Activated CD8-positive, alpha-beta memory T cell treated with anti-CD3 and anti-CD28 coated beads, Interleukin-2, amount 50 U/mL, for 1 hour (primary cell): ENCODE data around the gene GH2.

Experiments used
- DNase-seq: peaks from one replicate; pipeline ENCODE4 v3.0.0-alpha.2; 2020; ENCODE audit errors: extremely low read depth

GH2 gene

DNA sequence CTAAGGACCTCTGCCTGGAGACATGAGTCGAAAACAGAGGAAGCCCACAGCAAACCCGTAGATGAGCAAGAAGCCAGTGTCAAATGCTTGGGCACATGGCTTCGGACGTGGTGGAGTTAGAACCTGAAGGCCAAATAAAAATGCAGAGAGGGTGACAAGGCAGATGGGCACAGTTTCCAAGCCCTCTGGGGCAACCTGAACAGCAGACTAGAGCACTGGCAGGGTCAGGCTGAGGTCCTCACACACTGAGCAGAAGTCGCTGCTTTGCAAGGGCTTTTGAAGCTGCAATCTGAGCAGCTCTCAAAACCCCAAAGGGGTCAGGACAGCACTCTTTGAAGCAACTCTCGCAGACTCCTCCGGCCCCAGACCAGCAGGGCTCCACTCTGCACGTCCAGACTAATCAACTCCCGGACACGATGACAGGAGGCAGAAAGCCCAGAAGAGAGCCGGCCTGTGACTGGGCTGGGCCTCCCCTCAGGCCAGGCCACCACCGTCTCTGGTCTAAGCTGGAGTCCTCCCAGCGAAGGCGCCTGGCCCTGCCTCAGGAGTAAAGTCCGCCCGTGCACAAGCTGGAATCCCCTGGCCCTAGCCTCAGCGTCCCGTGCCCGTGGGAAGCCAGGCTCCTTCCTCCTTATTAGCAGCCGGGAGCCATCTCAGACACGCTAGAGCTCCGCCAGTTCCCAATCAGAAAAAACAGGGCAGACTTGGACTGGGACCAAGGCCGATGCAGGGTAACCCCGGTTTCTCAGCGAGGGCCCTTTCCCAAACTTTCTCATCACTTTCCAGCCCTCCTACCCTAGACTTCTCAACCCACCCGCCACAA, 40.2 kb downstream of the GH2 start:
- no peak for DNase-seq

- no peak for DNase-seq
These were observed 41.0 kb downstream of the GH2 start for GRCh38 chr17:63840591-63841349.

- DNase-seq: no peak
These were observed 43.0 kb downstream of the GH2 start for GRCh38 chr17:63838631-63839171.

DNA sequence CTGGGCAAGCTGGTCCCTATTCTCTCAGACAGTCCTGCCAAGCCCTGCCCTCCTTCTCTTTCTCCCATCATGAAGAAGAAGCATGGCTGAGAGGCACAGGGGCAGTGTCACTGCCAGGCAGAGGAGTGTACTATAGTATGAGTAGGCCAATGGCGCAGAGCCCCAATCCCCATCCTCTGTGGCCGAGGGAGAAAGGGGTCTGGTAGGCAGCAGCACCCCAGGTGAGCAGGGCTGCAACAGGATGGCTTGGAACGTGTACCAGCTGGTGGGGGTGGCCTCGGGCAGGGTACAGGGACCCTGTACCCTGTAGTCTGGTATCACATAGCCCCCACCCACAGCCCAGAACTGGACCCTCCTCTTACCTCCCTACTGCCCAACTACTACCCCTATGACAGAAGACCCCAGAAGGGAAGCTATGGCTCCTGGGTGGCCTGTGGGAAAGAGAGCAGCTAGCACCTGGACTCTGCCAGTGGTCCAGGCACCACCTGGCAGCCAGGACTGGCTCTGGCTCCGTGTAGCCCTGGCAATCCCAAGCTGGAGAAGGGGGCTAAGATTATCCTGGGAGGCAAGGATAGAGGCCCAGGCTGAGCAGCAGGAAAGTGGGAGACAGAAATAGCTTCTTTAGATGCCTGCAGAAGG, 43.7 kb downstream of the GH2 start:
- no peak for DNase-seq

DNA sequence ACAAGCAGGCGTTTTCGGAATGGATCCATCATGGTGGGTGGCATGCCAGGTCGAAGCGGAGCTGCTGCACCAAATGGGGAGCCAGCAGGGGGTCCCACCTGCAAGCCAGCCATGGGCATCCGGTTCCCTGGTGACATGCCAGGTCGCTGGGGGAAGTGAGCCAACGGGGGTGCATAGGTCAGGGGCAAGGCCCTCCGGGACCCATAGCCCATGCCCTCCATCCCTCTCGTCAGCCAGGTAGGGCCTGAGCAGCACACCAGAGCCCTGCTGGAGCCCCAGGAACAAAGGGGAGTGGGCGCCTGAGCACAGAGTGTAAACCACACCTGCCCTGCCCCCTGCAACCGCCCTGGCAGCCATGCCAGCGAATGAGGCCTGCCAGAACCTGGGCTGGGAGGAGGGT, 44.3 kb downstream of the GH2 start:
- no peak for DNase-seq

DNA sequence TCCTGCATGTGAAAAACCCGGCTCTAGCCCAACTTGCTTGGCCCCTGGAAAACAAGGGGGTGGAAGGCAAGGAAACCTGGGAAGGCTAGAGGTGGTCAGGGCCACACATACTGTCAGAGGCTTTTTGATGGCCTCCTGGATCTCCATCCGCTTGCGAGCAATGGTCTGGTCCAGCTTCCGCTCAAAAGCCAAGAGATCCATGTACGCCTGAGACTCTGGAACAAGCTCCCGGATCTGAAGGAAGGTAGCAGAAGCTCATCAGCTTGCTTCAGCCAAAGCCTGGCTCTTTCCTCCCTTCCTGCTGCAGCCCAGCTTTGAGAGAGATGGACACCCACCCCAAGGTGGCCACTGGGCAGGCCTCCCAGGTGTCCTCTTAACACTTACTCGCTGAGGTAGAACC, 44.9 kb downstream of the GH2 start:
- DNase-seq: no peak

GRCh38 chr17:63835167-63835720, 46.5 kb downstream of the GH2 start:
- DNase-seq: no peak

DNA sequence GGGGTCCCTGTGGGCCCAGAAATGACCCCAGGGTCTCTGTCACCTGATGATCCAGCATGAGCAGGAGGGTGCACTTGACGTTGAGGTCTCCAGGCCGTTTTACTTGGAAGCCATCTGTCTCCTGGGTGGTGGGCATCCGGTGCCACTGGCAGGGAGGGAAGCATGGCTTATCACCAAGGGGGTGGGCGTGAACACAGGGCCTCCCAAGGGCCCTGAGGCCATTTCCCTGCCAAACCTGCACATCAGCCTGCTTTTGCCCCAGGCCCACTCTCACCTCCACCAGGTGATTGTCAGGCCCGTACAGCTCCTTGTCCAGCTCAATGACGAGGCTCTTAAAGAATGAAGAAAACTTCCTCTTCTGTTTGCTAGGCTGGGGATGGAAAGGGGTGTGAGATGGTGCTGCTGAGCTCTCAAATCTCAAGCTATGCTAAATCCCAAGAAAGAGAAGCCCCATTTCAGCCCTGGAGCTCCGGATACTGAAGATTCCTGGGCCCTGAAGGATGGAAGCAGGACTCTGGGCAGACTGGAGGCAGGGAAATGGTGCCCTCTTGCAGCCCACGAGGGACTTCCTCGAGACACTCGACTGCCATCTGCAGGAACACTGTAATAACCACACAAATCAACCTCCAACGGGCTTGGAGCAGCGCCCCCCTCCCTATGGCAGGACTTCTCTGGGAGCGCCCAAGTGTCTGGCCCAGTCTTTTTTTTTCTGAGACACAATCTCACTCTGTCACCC, 47.1 kb downstream of the GH2 start:
- DNase-seq: peak; percentile 32

DNA sequence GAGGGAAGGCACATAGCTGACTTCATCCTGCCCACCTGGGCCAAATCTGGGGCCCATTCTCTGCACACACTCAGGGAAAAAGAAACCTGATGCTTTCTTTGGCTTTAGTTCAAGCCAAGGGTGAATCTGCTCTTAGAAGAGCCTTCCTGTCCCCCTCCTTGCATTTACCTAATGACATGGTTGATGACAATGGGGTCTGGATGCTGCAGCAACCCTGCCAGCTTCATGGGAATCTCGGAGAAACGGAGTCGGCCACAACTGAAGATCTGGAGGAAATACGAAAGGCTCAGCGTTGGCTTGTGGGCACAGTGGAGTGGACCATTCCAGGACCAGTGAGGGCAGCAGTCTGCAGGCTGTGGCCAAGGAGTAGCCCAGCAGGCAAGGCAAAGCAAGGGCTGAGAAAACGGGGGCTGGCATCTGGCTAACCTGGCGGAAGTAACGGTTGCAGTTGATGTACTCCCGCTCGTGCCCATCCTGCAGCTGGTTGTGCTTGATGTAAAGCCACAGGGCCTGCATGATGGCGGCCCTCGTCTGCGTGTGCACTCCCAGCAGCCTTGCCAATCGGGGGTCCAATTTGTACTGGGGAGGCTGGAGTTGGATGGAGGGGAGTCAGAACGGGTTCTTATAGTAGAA, 47.9 kb downstream of the GH2 start:
- DNase-seq: no peak

DNA sequence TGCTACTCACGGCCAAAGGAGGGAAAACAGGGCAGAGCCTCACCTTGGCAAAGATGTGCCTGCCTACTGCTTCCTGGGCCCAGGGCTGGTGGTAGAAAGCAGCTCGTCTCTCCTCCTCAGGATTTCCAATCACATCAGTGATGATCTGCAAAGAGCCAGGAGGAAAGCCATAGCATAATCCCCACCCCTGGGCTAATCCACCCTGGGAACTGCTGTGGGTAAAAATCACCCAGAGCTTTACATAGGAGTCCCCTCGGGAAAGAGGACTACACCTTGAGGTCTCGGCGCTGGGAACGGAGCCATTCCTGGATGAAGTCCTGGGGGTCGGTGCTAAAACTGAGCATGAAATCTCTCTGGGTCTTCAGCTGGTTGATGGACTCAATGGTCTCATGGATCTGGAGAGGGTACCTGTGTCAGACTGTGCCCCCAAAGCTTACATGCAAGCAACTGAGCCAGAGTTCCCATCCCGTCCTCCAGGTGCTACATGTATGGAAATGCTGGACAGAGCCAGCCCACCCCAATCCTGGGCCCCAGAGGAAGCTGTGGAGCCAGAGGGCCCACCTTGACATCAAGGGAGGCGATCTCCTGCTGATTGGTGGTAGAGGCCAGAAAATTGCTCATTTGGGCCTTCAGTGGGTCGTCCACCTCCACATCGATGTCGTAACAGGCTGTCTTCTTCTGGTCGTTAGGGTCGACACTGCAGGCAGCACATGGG, 48.6 kb downstream of the GH2 start:
- DNase-seq: no peak

GRCh38 chr17:63832455-63832854, 49.3 kb downstream of the GH2 start:
- no peak for DNase-seq

- no peak for DNase-seq
These were observed 49.7 kb downstream of the GH2 start for GRCh38 chr17:63832014-63832413.

- no peak for DNase-seq
These were observed 50.2 kb downstream of the GH2 start for GRCh38 chr17:63831505-63831904.

- DNase-seq: no peak
These were observed 50.7 kb downstream of the GH2 start for GRCh38 chr17:63830904-63831491.

DNA sequence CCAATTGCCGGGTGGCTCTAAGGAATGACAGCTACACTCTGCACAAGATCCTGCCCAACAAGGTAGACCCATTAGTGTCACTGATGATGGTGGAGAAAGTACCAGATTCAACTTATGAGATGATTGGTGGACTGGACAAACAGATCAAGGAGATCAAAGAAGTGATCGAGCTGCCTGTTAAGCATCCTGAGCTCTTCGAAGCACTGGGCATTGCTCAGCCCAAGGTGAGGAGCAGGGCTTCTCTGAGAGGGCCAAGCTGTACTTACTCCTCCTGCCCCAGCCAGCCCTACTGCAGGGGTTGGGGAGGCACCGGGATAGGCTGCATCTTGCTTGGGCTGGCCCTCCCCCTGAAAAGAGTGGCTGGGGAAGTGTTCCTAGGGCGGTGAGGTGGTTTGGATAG, 51.5 kb downstream of the GH2 start:
- no peak for DNase-seq
